GM04504 (cell line): ENCODE data around the gene CCZ1B.
"Not testable (repeated sequence)": the region's sequence is repeated elsewhere in the genome, so short reads cannot be mapped to it uniquely, and the experiment has no call there.

Experiments
- DNase-seq: peaks from one replicate; pipeline ENCODE4 v3.0.0-alpha.2; 2012; ENCODE audit warnings: low read depth

CCZ1B gene

GRCh38 chr7:6831018-6831725 lies 5.1 kb upstream of the CCZ1B start:
- no peak for DNase-seq

- DNase-seq: not testable (repeated sequence)
Measured at GRCh38 chr7:6830026-6830425, 4.0 kb upstream of the CCZ1B start.

- not testable (repeated sequence) for DNase-seq
Measured at GRCh38 chr7:6829616-6830015, 3.5 kb upstream of the CCZ1B start.

GRCh38 chr7:6827180-6827579 lies 1.1 kb upstream of the CCZ1B start:
- DNase-seq: not testable (repeated sequence)

GRCh38 chr7:6825236-6826125 lies 594 bp downstream of the CCZ1B start:
- DNase-seq: not testable (repeated sequence)

- not testable (repeated sequence) for DNase-seq
Measured at GRCh38 chr7:6821622-6822021, 4.5 kb downstream of the CCZ1B start.

GRCh38 chr7:6815470-6815869 lies 10.6 kb downstream of the CCZ1B start:
- DNase-seq: not testable (repeated sequence)

- not testable (repeated sequence) for DNase-seq
Measured at GRCh38 chr7:6813011-6813410, 13.1 kb downstream of the CCZ1B start.

- DNase-seq: not testable (repeated sequence)
Measured at GRCh38 chr7:6807959-6808358, 18.1 kb downstream of the CCZ1B start.

- not testable (repeated sequence) for DNase-seq
Measured at GRCh38 chr7:6807393-6807918, 18.6 kb downstream of the CCZ1B start.

- DNase-seq: not testable (repeated sequence)
Measured at GRCh38 chr7:6800331-6800730, 25.7 kb downstream of the CCZ1B start.

- DNase-seq: not testable (repeated sequence)
Measured at GRCh38 chr7:6799887-6800286, 26.2 kb downstream of the CCZ1B start.

GRCh38 chr7:6798047-6798446 lies 28.0 kb downstream of the CCZ1B start:
- DNase-seq: not testable (repeated sequence)

- not testable (repeated sequence) for DNase-seq
Measured at GRCh38 chr7:6797218-6797617, 28.9 kb downstream of the CCZ1B start.

GRCh38 chr7:6794276-6794675 lies 31.8 kb downstream of the CCZ1B start:
- not testable (repeated sequence) for DNase-seq

GRCh38 chr7:6792113-6792872 lies 33.8 kb downstream of the CCZ1B start:
- DNase-seq: not testable (repeated sequence)

- not testable (repeated sequence) for DNase-seq
Measured at GRCh38 chr7:6789353-6789752, 36.7 kb downstream of the CCZ1B start.

GRCh38 chr7:6781581-6781980 lies 44.5 kb downstream of the CCZ1B start:
- not testable (repeated sequence) for DNase-seq

- not testable (repeated sequence) for DNase-seq
Measured at GRCh38 chr7:6761186-6761585, 64.9 kb downstream of the CCZ1B start.

GRCh38 chr7:6753964-6754363 lies 72.1 kb downstream of the CCZ1B start, which contains the start of gene RSPH10B2:
RSPH10B2 (plus strand) TSS chr7:6754103; CDS start chr7:6757678, 3,575 bp downstream.
- not testable (repeated sequence) for DNase-seq

- not testable (repeated sequence) for DNase-seq
Measured at GRCh38 chr7:6750173-6750572, 75.9 kb downstream of the CCZ1B start.

- not testable (repeated sequence) for DNase-seq
Measured at GRCh38 chr7:6749335-6749734, 76.7 kb downstream of the CCZ1B start.
